Activated CD8-positive, alpha-beta memory T cell treated with anti-CD3 and anti-CD28 coated beads, Interleukin-2, amount 50 U/mL, for 48 hours (primary cell): ENCODE data around the gene SLC13A5.
"Not testable (repeated sequence)": the region's sequence is repeated elsewhere in the genome, so short reads cannot be mapped to it uniquely, and the experiment has no call there.

ENCODE experiments used
- DNase-seq: peaks from one replicate; pipeline ENCODE4 v3.0.0-alpha.2; 2020

Gene SLC13A5

GRCh38 chr17:6658411-6658810 is 54.8 kb downstream of the SLC13A5 start:
- DNase-seq = not testable (repeated sequence)

- no peak for DNase-seq
These were observed 55.4 kb downstream of the SLC13A5 start for GRCh38 chr17:6657633-6658287.

DNA sequence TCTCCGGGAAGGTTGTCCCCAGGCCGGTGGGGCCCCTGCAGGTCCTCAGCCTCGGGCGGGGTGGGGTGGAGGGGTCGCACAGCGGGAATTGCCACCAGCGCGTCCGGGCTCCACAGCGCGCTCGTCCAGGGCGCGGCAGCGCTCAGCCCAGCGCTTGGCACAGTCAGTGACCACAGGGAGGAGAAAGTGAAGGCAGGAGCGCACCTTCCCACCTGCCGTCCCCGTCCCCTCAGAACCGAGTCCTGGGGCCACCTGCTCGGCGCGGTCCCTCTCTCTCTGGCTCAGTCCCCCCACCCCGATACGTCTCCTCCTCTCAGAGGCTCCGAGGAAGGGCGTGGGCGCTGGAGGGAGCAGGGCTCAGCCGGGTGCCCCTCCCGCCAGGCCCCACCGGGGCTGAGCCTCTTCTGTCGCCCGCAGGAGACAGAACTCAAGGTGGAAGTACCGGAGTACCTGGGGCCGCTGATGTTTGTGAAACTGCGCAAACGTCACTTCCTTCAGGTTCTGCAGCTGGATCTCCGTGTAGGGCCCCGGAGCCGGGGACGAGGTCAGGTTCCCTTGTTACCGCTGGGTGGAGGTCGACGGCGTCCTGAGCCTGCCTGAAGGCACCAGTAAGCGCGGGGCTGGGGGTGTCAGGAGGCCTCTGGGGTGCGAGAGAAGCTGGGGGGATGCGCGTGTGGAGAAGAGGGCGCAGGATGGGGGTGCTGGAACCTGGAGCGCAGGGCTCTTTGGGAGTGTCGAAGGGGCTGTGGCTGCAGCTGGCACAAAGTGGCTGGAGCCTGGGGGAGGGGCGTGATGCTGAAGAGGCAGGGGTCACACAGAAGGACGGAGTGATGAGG is 56.2 kb downstream of the SLC13A5 start:
- DNase-seq = peak; percentile 75

- not testable (repeated sequence) for DNase-seq
These were observed 57.3 kb downstream of the SLC13A5 start for GRCh38 chr17:6655732-6656361.

GRCh38 chr17:6654841-6655731 is 58.1 kb downstream of the SLC13A5 start:
- DNase-seq = no peak

DNA sequence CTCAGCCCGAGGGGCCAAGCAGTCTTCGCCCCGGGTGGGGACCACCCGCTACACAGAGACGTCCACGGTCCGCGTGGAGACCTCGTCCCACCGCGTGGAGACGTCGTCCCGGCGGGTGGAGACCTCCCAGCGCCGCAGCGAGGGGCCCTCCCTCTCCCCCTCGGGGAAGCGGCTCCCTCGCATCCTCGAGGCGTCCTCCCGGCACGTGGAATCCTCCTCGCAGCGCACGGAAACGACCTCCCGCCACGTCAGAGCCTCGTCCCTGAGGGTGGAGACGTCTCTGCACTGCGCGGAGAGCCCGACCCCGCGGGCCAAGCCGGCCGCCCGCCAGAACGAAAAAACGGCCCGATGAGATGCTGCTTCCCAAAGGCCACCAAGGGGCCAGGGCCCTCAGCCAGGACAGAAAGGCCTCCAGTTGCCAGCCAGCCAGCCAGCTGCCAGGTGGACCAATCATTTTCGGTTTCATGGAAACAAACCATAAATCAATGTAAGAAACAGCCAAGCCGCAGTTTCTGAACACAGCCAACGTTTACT is 61.2 kb downstream of the SLC13A5 start:
- no peak for DNase-seq

GRCh38 chr17:6651354-6651918 is 61.7 kb downstream of the SLC13A5 start, which contains the start of the genes C17orf100 and MED31:
TSS of gene C17orf100 (plus strand) at chr17:6651762. CDS start at chr17:6651914, 152 bp downstream.
TSS of gene MED31 (minus strand) at chr17:6651605. CDS start at chr17:6651528, 77 bp downstream.
- peak; percentile 97 for DNase-seq

DNA sequence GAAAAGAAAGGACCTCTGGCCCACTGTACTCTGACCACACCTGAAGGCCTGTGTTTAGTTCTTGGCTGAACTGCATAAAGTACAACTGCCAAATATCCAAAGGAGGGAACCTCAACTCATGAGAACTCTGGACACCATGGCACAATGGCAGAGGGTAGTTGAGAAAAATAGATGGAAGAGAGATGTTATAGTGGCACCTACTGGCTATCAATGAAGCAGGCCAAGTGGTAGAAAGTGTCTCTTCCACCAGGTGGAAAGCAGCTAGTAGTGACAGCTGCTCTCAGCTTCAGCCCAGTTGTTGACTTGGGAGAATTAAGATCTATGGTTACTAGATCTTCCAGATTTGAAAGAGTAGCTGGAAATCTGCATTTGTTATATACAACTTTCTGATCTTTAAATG is 65.0 kb downstream of the SLC13A5 start:
- no peak for DNase-seq

GRCh38 chr17:6643451-6644125 is 69.6 kb downstream of the SLC13A5 start:
- no peak for DNase-seq

DNA sequence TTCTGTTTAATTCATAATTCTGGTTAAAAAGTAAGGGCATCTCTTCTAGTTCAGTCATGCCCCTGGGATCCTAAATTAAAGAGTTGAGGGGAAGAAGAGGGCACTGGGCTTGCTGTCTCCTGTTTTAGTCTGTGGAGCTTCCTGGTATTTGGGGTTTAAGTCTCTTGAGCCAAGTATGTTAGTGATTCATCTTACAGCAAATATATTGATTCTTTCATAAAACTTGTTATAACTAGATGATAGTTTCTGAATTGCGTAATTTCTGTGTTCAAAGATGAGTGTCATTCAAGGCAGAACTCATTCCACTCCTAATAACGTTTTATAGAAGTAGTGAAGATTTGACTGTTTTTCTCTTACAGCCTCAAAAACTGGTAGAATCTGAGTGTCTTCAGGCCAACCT is 70.6 kb downstream of the SLC13A5 start:
- DNase-seq = no peak

GRCh38 chr17:6641247-6641863 is 71.8 kb downstream of the SLC13A5 start:
- no peak for DNase-seq

GRCh38 chr17:6640536-6641246 is 72.5 kb downstream of the SLC13A5 start, which contains the start of the genes KIAA0753 and TXNDC17:
TSS of gene KIAA0753 (minus strand) at chr17:6640711. CDS start at chr17:6635103, 5,608 bp downstream.
TSS of gene TXNDC17 (plus strand) at chr17:6641060. CDS start at chr17:6641083, 23 bp downstream.
- peak; percentile 98 for DNase-seq

DNA sequence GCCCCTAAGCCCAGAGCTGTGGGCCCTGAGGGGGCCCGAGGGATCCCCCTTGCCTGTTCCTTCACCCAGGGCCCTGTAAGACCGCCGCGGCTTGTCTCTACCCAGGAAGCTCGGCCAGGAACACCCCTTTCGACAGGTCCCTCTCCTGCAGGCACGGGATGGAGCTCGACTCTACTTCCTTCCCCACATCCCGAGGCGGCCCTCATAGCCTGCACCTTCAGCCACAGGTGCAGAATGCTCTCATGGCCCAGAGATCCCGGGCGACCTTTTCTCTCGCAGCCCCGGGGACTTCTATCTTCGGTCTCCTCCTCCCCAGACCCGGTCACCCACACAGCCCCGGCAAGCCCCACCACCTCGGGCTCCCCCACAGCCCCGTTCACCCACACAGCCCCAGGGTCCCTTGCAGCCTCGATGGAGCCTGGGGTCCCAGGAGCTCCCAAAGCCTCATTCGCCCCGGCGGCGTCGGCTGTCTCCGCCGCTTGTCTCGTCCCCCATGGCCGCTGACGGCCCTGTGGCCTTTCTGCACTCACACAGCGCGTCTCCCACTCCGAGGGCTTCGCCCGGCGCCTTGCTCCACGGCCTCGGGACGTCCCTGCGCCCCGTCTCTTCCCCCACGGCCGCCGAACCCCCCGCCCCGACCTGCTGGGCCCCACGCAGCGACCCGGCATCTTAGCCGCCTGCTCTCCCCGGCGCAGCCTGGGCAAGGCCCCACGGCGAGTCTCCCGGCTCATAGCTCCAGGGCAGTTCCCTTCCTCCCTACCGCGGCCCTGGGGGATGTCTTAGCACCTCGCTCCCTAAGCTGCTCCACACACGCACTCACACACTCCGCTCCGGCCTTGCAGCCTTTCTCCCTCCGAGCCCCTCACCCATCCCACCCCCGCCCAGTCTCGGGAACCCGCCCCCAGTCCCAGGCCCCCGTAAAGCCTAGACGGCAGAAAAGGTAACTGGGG is 73.3 kb downstream of the SLC13A5 start:
- peak; percentile 73 for DNase-seq

DNA sequence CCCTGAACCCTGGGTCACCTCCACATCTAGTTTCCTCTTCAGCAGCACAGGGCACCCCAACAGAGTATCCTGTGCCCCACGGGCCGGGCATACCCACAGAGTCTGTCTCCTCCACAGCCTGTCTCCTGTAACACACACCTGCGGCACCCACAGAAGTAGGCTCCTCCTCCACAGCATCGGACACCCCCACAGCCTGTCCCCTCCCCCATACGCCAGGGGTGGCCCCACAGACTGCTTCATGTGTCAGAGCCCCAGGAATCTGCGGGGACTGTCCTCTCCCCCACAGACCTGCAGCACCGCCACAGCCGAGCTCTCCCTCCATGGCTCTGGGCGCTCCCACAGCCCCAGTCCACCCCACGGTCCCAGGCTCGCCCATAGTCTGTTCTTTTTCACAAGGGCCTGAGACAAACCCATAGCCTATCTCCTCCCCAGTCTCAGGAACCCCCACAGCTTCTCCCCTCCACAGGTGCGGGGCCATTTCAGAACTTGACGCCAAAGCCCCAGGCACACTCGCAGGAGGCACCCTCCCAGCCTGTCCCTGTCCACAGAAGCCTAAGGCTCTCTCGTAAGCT is 74.1 kb downstream of the SLC13A5 start:
- no peak for DNase-seq

GRCh38 chr17:6638046-6638908 is 74.9 kb downstream of the SLC13A5 start:
- DNase-seq = no peak

DNA sequence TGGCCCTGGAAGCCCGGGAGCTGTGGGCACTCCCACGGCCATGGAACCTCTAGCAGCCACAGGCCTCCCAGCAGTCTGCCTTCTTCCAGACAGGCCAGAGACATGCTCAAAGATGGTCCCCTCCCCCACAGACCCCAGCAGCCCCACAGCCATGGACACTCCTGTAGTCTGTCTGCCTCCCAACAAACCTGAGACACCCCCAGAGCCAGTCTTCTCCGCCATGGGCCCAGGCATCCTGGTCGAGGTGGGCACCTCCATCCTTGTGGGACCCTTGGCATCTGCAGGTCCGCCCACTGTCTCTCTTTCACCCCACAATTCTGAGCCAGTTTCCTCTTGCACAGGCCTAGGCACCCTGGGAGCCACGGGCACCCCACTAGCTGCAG is 75.7 kb downstream of the SLC13A5 start:
- DNase-seq = no peak
